NCI-H2196 treated with DMSO at 0.1 percent for 48 hours (cell line): ENCODE results near the gene LRP2.
"Not testable (repeated sequence)": the region's sequence is repeated elsewhere in the genome, so short reads cannot be mapped to it uniquely, and the experiment has no call there.

Experiments used
- DNase-seq: peaks from one replicate; lab custom pipeline; 2025; ENCODE audit not compliant: unreplicated experiment; lab: John Stamatoyannopoulos, UW

The LRP2 gene

GRCh38 chr2:169348321-169349024 is 13.9 kb downstream of the LRP2 start:
- DNase-seq = no peak

GRCh38 chr2:169345486-169346437 is 16.6 kb downstream of the LRP2 start:
- no peak for DNase-seq

- DNase-seq = no peak
Measured at GRCh38 chr2:169344736-169345485, 17.4 kb downstream of the LRP2 start.

GRCh38 chr2:169343202-169343601 is 19.1 kb downstream of the LRP2 start:
- DNase-seq = no peak

GRCh38 chr2:169339657-169340056 is 22.7 kb downstream of the LRP2 start:
- no peak for DNase-seq

- no peak for DNase-seq
Measured at GRCh38 chr2:169336695-169337094, 25.6 kb downstream of the LRP2 start.

- DNase-seq = no peak
Measured at GRCh38 chr2:169330555-169331198, 31.7 kb downstream of the LRP2 start.

- no peak for DNase-seq
Measured at GRCh38 chr2:169329688-169330554, 32.4 kb downstream of the LRP2 start.

- DNase-seq = no peak
Measured at GRCh38 chr2:169328785-169329184, 33.5 kb downstream of the LRP2 start.

- DNase-seq = not testable (repeated sequence)
Measured at GRCh38 chr2:169327837-169328236, 34.5 kb downstream of the LRP2 start.

- DNase-seq = not testable (repeated sequence)
Measured at GRCh38 chr2:169325886-169326285, 36.4 kb downstream of the LRP2 start.

- no peak for DNase-seq
Measured at GRCh38 chr2:169324581-169325260, 37.6 kb downstream of the LRP2 start.

GRCh38 chr2:169323841-169324240 is 38.5 kb downstream of the LRP2 start:
- DNase-seq = no peak

GRCh38 chr2:169320561-169320960 is 41.8 kb downstream of the LRP2 start:
- no peak for DNase-seq

GRCh38 chr2:169315357-169315756 is 47.0 kb downstream of the LRP2 start:
- DNase-seq = no peak

GRCh38 chr2:169308349-169308748 is 54.0 kb downstream of the LRP2 start:
- not testable (repeated sequence) for DNase-seq

GRCh38 chr2:169304689-169305088 is 57.6 kb downstream of the LRP2 start:
- DNase-seq = not testable (repeated sequence)

GRCh38 chr2:169303579-169304305 is 58.6 kb downstream of the LRP2 start:
- DNase-seq = no peak

- no peak for DNase-seq
Measured at GRCh38 chr2:169302364-169302763, 60.0 kb downstream of the LRP2 start.
